C4-2B (cell line): ENCODE data around the gene SLC29A3.

Source experiments
- ZFX ChIP-seq: fragments of 450-650 bp; IDR thresholded peaks from 2 replicates; pipeline ENCODE4 v1.6.1; 2017
- TF ChIP-seq, protein P1 (sequence below): fragments of 450-650 bp; conservative IDR thresholded peaks from 2 replicates; pipeline ENCODE4 v1.5.1; 2017; ENCODE audit warnings: mild to moderate bottlenecking

DNA sequence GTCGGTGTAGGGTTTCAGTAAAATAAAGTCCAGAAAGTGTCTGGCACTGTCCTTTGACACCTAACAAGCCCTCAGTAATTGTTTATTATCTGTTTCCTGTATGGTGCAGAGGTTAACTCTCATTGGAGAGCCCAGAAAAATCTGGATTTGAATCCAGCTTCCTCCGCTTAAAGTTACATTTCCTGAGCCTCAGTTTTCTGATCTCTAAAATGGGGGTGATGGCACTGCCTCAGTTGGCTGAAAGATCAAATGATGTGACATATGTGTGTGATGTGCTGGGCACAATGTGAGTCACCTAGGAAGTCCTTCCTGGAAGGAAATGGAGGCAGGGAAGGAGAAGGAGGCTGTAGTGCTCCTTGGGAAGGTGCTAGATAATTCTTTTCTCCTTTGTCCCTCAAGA lies 63.0 kb downstream of the SLC29A3 start:
- TF ChIP-seq, protein P1, sequence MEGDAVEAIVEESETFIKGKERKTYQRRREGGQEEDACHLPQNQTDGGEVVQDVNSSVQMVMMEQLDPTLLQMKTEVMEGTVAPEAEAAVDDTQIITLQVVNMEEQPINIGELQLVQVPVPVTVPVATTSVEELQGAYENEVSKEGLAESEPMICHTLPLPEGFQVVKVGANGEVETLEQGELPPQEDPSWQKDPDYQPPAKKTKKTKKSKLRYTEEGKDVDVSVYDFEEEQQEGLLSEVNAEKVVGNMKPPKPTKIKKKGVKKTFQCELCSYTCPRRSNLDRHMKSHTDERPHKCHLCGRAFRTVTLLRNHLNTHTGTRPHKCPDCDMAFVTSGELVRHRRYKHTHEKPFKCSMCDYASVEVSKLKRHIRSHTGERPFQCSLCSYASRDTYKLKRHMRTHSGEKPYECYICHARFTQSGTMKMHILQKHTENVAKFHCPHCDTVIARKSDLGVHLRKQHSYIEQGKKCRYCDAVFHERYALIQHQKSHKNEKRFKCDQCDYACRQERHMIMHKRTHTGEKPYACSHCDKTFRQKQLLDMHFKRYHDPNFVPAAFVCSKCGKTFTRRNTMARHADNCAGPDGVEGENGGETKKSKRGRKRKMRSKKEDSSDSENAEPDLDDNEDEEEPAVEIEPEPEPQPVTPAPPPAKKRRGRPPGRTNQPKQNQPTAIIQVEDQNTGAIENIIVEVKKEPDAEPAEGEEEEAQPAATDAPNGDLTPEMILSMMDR: no peak
- no peak for TF ChIP-seq ZFX
